NCI-H460 (cell line): ENCODE data around the gene ETFA. TPM values are rescaled to one million over a fixed set of nuclear protein-coding genes. Genes with fewer than 3 reads are reported as not detected.

Experiments
- DNase-seq: peaks from one replicate; pipeline ENCODE4 v3.0.0-alpha.2; 2016; ENCODE audit warnings: low read depth; ENCODE audit errors: extremely low read depth
- total RNA-seq: library from RNA; depleted of rRNA; stranded (reverse); fragments of >200 nt; shearing (Covaris generic); gene quantifications from 2 replicates; pipeline ENCODE4 v1.2.3, GENCODE V29; 2014

ETFA gene
- total RNA-seq, 1 experiment from 2014 or later, result 220 TPM

DNA sequence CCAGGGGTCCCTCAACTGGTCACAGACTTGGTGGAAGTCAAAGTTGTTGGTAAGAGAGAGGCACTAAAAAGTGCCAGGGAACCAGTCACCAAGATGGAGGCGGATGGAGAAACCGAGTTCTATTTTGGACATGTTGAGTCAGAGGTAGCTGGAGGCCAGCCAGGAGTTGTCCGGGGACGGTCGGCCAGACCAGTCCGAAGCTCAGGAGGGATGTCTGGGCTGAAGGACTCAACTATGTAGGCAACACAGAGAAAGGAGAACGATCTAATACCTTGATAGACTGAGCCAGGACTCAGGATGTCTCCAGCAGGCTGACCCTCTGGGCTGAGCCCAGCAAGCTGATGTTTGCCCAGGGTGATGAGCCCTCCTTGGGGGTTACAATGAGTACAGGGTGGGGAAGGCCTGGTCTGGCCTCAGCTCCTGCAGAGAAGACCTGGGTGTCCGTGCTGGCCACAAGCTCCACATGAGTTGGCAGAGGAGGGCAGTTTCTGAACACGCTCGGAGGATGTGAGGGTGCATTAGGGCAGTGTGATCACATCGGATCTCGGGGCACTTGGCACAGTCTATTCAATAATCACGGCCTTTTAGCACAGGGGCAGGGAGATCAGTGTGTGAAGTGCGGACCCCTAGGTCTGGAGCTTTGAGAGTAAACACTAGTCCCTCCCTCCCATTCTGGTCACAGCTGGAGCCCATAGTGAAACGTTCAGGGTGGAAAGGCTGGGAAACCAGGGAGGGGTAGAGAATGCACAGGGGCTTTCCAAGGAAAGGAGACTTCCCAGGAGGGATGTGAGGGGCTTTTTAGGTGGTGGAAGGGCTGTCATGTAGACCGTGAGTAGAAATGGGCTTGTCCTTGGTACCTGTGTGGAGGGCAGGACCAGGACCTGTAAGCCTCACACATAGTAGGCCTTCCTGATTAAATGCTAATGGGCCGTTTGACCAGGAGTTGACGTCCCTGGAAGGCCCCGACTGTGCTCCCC lies 111.9 kb downstream of the ETFA start:
- no peak for DNase-seq

DNA sequence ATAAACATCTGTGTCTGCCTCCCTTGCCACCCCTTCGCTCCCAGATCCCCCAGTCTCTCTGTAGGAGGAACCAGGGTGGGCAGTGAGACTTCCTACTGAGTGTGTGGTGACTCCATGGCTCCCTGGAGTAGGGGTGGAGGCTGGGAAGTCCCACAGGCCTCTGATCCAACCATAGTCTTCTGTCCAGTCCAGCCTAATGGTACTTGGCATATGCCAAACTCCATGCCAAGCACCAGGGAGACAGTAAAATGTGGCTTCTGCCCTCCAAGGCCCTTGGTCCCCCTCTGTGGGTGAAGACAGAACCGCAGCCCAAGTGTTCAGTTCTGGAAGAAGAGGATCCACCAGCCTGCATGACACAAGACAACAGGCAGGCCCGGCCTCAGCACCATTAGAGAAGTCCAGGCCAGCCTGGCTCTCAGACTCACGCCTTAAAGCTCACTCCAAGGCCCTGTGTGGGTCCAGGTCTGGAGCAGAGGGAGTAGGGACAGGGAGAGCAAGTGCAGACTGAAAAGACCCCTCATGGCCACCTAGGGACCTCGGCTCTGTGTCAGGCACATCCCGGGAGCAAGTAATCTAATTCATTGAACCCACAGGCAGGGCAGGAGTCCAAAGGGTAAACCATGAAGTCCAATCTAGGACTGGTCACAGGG lies 112.7 kb downstream of the ETFA start:
- no peak for DNase-seq

- DNase-seq, result no peak
These were observed 113.4 kb downstream of the ETFA start for GRCh38 chr15:76197703-76198455.

DNA sequence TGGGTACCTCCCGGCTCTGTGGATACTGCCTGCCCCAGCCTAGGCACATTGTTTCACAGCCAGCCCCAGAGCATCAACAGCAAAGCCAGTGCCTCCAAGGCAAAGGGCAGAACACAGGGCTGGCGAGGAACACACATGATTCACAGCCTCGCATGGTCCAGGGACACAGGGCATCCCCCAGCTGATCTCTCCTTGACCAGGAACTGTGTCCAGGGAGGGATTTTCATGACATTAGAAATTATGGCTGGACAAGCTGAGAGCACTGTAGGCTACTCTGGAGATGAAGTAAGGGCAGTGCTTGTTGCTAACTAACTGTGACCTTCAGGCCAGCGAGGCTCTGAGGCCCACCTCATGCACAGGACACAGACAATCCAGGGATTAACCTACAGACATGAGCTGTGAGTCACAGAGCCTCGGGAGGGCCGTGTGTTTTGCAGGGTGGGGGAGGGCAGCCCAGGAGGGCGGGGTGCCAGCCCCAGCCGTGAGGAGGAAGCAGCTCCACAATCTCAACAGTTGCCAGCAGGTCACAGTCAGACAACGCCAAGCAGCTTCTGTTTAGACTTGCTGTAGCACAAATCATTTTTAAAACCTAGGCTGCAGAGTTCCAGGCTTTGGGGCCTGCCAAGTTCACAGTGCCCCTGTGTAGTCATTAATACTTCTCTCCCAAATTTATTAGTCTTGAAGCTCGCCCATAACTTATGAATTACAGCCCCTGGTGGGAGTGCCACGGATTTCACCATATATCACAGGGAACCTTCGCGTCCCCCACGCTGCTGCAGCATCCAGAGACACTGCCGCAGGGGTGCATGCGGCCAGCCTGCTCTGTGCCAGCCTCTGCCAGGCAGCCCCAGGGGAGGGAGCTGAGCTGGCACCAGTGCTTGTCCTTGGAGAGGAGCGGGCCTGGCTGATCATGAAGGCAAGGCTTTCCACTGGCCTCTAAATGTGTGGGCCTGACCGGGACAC lies 114.7 kb downstream of the ETFA start:
- peak; percentile 24 for DNase-seq

DNA sequence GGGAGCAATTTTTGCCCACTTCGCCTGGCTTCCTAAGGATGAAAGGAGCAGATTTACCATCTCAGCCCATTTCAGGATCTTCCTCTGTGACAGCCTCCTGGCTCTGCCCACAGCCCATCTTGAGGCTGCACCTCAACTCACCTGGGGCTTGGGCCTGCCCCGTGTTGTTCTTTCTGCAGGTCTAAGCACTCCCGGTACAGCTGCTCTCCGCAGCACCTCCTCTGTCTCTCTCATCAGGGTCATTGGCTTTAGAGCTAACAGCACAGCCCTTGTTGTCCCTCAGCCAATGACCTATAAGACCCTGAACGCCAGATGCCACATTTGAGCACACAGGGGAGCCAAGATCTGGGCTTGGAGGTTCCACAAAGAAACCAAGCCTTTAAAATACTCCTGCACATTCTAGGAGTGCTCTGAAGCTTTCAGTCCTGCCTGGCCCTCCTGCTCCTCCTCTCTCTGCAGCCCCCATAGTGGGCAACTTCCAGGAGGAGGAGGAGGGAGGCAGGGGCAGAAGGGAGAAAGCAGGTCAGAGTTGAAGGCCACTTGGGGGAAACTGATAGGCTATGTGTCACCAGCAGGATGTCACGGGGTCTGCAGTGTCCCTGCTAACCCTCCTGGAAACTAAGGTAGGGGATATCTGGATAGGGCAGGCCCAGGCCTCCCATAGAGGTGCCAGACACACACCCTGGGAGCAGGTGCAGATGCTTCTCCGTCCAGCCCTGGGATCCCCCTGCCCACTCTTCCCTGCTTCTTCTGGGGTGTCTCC lies 115.6 kb downstream of the ETFA start:
- DNase-seq, result no peak

DNA sequence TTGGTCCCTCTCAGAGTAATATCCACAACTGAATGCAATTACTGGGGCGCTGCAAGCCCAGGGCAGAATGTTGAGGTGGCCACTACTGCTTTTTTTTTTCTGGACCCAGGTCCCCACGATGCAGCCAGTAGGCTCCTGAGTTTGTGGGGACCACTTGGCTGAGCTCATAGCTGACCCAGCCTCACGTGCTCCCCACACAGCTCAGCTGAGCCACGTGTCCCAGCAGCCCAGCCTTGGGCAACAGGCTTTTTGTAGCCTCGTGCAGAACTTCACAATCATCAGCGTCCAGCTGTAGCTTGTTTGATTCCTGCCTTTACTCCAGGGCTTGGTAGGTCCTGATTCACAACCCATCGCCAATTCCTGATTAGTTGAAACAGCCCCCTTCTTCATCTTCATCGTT lies 117.3 kb downstream of the ETFA start:
- no peak for DNase-seq

DNA sequence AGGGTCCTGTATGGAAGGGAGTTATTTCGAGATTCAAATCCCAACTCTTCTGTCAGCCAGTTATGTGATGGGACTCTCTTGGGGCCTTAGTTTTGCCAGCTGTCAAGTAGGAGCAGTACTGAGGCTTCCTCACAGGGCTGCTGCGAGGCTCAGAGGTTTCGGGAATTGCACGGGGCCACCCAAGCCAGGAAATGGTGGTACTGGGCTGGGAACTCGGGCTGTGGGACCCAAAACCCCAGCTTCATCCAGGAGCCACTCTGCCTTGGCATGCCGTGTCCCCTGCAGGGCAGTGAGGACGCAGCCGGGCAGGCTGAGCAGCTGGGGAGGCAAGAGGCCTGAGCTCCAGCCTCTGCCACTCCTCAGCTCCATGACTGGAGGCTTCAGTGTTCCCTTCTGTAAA lies 118.6 kb downstream of the ETFA start:
- DNase-seq, result no peak

DNA sequence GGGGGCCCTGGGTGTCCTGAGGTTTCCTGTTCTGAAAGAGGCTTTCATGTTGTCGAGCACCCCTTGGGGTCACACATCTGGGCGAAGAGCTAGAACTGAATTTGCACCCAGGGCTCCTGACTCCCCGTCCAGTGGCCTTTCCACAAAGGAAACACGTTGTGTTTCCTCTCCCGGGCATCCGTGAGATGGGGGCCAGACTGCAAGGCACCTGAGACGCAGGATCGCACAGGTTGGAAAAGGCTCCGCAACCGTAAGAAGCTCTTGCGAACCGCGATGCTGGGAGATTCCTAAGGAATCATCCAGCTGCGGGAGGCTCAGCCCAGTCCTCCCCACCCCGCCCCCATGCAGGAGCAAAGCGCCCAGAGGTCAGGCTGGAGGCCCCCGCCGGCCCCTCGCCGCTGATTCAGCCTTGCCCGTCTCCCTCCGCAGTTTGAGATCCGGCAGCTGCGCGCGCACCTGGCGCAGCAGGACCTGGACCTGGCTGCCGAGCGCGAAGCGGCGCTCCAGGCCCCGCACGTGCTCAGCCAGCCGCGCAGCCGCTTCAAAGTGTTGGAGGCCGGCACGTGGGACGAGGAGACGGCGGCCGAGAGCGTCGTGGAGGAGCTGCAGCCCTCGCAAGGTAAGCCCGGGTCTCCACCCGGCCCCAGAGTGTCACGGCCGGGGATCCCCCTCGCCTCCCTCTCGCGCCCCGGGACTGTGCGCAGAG lies 119.6 kb downstream of the ETFA start:
- no peak for DNase-seq

GRCh38 chr15:76190751-76191538 lies 120.3 kb downstream of the ETFA start:
- DNase-seq, result peak; percentile 66

DNA sequence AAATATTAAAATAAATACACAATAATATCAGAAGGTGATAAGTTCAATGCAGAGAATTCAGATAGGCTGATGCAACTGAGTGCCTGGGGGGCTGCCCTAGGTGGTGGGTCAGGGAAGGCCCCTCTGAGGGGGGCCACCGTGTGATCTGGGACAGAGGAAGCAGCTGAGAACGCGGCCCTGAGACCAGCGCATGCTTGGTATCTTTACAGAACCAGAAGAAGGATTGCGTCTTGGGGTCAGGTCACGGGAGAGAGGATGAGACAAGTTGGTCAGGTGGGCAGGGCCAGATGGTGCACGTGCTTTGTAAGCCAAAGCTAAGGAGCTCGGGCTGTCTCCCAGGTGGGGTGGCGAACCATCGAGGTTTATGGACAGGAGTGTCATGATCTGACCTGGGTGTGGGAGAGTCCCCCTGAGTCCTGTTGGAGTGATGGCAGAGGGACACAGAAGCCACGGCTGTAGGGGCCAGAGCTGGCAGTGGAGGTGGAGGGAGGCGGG lies 121.2 kb downstream of the ETFA start:
- DNase-seq, result no peak

DNA sequence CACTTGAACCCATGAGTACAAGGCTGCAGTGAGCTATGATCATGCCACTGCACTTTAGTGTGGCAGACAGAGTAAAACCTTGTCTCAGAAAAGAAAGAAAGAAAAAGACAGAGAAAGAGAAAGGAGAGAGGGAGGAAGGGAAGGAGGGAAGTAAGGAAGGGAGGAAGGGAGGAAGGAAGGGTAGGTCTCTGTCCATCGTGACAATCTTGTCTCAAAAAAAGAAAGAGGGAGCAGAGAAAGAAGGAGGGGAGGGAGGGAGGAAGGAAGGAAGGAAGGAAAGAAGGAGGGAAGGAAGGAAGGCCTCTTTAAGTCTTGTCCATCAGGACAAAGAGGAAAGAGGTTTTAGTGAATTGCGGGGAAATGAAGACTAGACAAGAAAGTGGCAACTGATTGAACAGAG lies 122.2 kb downstream of the ETFA start:
- DNase-seq, result no peak

DNA sequence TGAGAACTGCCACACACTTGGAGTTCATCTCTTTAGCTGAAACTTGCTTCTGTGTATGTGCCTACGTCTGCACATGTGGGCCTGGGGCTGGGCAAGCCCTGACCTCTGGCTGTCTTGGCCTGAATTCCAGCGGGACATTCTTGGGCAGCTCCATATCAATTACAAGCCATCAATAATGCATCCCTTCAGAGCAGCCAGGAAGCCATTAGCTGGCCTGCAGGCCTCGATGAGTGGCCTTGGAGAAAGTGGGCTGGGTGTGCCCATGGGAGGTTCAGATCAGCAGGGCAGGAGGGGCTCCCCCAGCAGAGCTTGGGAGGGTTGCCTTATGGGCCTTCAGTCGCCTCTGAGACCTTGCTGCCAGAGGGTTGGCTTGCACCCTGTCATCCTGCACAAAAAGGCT lies 124.1 kb downstream of the ETFA start:
- no peak for DNase-seq

- DNase-seq, result peak; percentile 64
These were observed 125.6 kb downstream of the ETFA start for GRCh38 chr15:76185716-76186115.

DNA sequence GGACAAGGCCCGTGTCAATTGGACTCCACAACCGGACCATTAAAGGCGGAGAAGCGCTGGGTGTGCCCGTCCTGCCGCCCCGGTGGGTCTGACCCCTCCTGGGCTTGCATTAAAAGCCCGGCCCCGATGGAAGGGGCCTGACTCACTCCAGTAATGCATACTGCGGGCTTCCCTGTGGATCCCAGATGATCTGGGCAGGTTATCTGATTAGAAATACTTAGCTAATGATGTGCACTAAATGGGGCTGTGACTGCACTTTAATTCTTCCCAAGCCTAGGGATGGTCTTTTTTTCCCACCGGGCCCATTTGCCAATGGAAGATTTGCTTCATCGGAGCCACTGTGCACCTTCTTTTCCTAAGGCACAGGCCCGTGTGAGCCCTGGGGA lies 126.6 kb downstream of the ETFA start:
- no peak for DNase-seq

DNA sequence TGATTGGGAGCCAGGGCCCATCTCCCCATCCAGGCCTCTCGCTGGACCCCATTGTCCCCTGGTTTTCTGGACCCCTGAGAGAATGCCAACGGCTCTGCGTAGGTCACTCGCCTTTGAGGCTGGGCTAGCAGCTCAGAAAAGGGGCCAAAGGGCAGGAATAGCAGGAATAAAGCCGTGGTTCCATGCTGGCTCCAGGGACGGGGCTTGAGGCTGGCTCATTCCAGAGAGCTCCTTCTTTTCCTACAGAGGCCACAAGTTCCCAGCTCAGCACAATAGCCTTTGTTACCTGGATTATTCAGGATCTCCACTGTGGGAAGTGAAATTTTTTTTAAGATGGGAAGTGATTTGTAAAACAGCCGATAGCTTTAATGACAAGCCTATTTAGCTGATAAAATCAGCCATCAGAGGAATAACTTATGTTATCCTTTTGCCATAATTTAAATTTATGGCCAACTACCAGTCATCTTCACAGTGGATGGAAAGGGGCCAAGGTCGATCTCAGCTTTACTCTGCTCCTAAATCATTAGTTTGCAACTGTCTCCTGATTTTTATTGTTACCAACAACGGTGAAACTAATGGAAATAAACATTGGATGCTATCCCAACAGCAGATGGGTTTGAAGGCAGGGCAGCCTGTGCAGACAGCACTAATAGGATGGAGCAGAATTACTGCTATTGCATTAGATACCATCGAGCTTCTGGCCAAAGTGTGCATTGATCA lies 127.2 kb downstream of the ETFA start:
- no peak for DNase-seq

- no peak for DNase-seq
These were observed 129.6 kb downstream of the ETFA start for GRCh38 chr15:76181705-76182107.

DNA sequence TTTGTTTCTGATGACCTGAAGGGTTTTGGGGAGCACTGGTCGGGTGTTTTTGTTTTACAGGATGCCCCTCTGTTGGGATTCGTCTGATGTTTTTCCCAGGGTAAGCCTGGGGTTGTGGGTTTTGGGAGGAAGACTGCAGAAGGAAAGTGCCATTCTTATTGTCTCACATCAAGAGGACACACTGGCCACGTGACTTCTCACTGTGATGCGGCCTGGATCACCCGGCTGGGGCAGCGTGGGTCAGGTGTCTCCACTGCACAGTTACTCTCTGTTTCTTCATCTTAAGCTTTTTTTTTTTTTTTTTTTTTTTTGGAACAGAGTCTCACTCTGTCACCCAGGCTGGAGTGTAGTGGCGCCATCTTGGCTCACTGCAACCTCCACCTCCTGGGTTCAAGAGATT lies 130.9 kb downstream of the ETFA start:
- no peak for DNase-seq
